Measurements from ENCODE around the gene DSG2. TPM values are rescaled to one million over a fixed set of nuclear protein-coding genes. Genes with fewer than 3 reads are reported as not detected.

Gene DSG2
- total RNA-seq, 1 donor from 2014 or later = 8.2 TPM

DNA sequence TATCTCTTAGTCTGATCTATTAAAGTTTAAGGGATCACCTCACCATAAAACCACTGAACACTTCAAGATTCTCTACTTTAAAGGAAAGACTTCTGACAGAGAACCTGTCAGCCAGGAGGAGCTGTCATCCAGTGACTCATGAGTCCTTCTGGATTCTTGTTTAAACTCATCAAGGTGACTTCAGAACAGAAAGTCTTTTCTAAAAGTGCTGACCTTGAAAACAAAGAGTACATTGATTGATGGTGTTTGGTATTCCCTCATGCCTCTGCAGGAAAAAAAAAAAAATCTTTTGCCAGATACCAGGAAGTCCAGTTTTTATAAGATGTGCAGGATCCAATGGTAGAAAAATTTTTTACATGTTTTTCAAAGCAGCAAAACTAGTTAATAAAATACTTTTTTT, 12.3 kb downstream of the DSG2 start:
- no peak overlapping the region for H3K27ac Mint-ChIP-seq (ENCODE audit: unreplicated experiment)
- peaks cover 23% of the 10 kb centered on the region for H3K4me1 Mint-ChIP-seq (ENCODE audit: low read depth, unreplicated experiment)
- no peaks in the 10 kb centered on the region for H3K9me3 Mint-ChIP-seq (ENCODE audit: unreplicated experiment)

DNA sequence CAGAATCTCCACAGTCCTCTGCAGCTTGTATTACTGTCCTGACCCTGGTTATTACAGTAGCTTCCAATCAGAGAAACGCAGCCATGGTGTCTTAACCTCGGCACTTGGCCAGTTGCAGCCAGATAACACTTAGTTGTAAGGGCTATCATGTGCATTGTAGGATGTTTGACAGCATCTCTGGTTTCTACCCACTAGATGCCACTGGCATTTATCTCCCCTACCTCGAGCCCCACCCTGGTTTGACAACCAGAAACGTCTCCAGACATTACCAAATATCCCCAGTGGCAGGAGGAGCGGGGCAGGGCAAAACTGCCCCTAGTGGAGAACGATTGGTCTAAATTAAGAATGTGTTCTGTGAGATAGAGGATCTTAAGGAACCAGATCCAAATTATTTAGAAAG, 13.1 kb downstream of the DSG2 start:
- Mint-ChIP-seq H3K4me1 (ENCODE audit: low read depth, unreplicated experiment) (peaks cover 23% of the 10 kb centered on the region), H3K36me3 (ENCODE audit: unreplicated experiment) (no peaks in the 10 kb centered on the region), H3K9me3 (ENCODE audit: unreplicated experiment) (no peaks in the 10 kb centered on the region), H3K27ac (ENCODE audit: unreplicated experiment) (no peak overlapping the region), H3K4me3 (ENCODE audit: unreplicated experiment) (no peak overlapping the region), H3K27me3 (ENCODE audit: unreplicated experiment) (no peaks in the 10 kb centered on the region)
- TF ChIP-seq, protein P1, sequence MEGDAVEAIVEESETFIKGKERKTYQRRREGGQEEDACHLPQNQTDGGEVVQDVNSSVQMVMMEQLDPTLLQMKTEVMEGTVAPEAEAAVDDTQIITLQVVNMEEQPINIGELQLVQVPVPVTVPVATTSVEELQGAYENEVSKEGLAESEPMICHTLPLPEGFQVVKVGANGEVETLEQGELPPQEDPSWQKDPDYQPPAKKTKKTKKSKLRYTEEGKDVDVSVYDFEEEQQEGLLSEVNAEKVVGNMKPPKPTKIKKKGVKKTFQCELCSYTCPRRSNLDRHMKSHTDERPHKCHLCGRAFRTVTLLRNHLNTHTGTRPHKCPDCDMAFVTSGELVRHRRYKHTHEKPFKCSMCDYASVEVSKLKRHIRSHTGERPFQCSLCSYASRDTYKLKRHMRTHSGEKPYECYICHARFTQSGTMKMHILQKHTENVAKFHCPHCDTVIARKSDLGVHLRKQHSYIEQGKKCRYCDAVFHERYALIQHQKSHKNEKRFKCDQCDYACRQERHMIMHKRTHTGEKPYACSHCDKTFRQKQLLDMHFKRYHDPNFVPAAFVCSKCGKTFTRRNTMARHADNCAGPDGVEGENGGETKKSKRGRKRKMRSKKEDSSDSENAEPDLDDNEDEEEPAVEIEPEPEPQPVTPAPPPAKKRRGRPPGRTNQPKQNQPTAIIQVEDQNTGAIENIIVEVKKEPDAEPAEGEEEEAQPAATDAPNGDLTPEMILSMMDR (IDR thresholded peaks at IDR 0.05; ENCODE audit: partially characterized antibody, unreplicated experiment) = no peak
- DNase-seq = no peak

More for the DNA sequence above, 12.3 kb downstream of the DSG2 start:
- no peak for DNase-seq
- no peaks in the 10 kb centered on the region for H3K27me3 Mint-ChIP-seq (ENCODE audit: unreplicated experiment)
- H3K4me3 Mint-ChIP-seq (ENCODE audit: unreplicated experiment) = no peak overlapping the region
- no peaks in the 10 kb centered on the region for H3K36me3 Mint-ChIP-seq (ENCODE audit: unreplicated experiment)
- TF ChIP-seq, protein P1 (IDR thresholded peaks at IDR 0.05; ENCODE audit: partially characterized antibody, unreplicated experiment) = no peak

DNA sequence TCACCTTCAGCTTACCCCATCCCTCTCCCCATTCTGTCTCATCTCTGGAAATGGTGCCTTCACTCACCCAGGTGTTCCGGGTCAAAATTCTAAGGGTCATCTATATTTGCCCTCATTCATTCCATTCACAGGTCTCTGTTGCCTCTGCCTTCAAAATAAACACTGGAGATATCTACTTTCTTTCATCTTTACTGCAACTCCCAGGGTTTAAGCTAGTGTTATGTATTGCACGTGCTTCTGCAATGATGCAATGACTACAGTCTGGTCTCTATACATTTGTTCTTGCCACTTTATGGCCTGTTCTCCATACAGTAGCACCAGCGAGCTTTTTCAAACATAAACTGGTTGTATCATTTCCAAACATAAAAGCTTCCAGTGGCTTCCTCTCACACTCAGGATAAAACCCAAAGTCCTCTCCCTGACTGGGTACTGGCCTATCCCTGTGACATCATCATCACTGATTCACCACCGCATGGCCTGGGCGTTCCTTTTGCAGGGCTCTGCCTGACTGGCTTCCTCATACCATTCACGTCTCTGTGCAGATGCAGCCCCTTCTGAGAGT, 14.3 kb downstream of the DSG2 start:
- H3K27ac Mint-ChIP-seq (ENCODE audit: unreplicated experiment) = no peak overlapping the region
- H3K4me3 Mint-ChIP-seq (ENCODE audit: unreplicated experiment) = peak overlapping the region; percentile 23
- H3K27me3 Mint-ChIP-seq (ENCODE audit: unreplicated experiment) = no peaks in the 10 kb centered on the region
- no peaks in the 10 kb centered on the region for H3K36me3 Mint-ChIP-seq (ENCODE audit: unreplicated experiment)
- no peaks in the 10 kb centered on the region for H3K9me3 Mint-ChIP-seq (ENCODE audit: unreplicated experiment)
- DNase-seq = no peak
- TF ChIP-seq, protein P1 (IDR thresholded peaks at IDR 0.05; ENCODE audit: partially characterized antibody, unreplicated experiment) = no peak
- peaks cover 23% of the 10 kb centered on the region for H3K4me1 Mint-ChIP-seq (ENCODE audit: low read depth, unreplicated experiment)

DNA sequence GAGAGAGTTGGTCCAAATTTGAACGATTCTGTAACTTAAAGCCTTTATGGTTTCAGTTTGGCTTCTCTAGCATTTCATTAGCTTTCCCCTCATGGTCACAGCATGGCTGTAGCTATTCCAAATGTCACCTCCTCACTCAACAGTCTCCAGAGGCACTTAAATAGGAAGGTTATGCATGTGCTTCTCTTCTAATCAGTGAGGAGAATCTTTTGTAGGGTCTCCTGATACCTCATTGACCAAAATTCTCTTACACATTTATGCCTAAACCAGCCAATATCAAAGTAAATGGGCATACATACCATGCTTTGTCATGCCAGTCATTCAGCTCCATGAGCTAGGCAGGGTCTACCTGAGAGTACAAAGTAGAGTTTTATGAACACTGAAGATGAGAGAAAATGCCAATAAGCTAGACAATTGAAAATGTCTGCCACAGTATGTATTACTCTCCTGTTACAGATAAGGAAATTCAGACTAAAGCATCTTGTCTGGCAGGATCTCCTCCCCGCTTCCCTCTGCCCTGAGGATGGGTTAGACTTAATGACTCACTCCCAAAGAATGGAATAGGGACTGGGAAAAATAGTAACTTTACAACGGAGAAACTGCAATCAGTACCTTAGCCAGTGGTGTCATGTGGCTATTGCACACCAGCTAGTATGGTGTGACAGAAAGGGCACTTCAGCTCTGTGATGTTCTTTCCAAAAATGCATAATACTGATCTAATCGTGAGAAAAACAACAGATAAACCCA, 15.4 kb downstream of the DSG2 start:
- peaks cover 23% of the 10 kb centered on the region for H3K4me1 Mint-ChIP-seq (ENCODE audit: low read depth, unreplicated experiment)
- H3K27ac Mint-ChIP-seq (ENCODE audit: unreplicated experiment) = no peak overlapping the region
- DNase-seq = no peak
- TF ChIP-seq, protein P1 (IDR thresholded peaks at IDR 0.05; ENCODE audit: partially characterized antibody, unreplicated experiment) = no peak
- H3K4me3 Mint-ChIP-seq (ENCODE audit: unreplicated experiment) = no peak overlapping the region
- H3K27me3 Mint-ChIP-seq (ENCODE audit: unreplicated experiment) = no peaks in the 10 kb centered on the region
- H3K36me3 Mint-ChIP-seq (ENCODE audit: unreplicated experiment) = no peaks in the 10 kb centered on the region
- H3K9me3 Mint-ChIP-seq (ENCODE audit: unreplicated experiment) = no peaks in the 10 kb centered on the region

DNA sequence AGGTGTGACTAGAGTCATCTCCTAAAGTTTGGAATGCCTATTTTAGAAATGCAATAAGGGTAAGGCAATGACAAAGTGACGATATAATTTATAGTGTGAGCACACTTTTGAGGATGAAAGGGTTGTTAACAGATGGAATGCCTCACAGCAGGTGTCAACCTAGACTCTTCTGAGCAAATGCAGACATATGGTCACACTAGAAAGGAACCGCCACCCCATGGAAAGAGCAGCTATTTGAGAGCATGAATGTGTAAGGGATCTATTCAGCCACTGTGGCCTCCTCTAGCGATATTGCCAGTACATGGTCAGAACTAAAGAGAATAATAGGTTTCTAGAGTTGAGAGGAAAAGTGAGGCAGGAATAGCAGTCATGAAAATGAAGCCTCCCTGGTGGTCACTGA, 18.5 kb downstream of the DSG2 start:
- no peak for DNase-seq
- Mint-ChIP-seq H3K27me3 (ENCODE audit: unreplicated experiment) (no peaks in the 10 kb centered on the region), H3K27ac (ENCODE audit: unreplicated experiment) (no peak overlapping the region), H3K4me3 (ENCODE audit: unreplicated experiment) (no peak overlapping the region), H3K36me3 (ENCODE audit: unreplicated experiment) (no peaks in the 10 kb centered on the region), H3K9me3 (ENCODE audit: unreplicated experiment) (no peaks in the 10 kb centered on the region), H3K4me1 (ENCODE audit: low read depth, unreplicated experiment) (peaks cover 23% of the 10 kb centered on the region)
- TF ChIP-seq, protein P1 (IDR thresholded peaks at IDR 0.05; ENCODE audit: partially characterized antibody, unreplicated experiment) = no peak
